OCI-LY7 (cell line): ENCODE results near the gene AGPAT3. TPM values are rescaled to one million over a fixed set of nuclear protein-coding genes. Genes with fewer than 3 reads are reported as not detected.

Experiments used
- BruUV-seq: library from RNA; stranded (reverse); fragments of 400-500 nt; replicated peaks from 2 replicates; lab custom pipeline; 2021; lab: Mats Ljungman, UMichigan
- CTCF ChIA-PET: fragments of 300-600 bp; sonication (Branson Sonifier 250); formaldehyde crosslinking; loops from one replicate; lab custom pipeline; 2022; ENCODE audit warnings: antibody characterized with exemption; ENCODE audit not compliant: unreplicated experiment; lab: Charles Lee
- POLR2A ChIA-PET: fragments of 300-600 bp; sonication (Branson Sonifier 250); formaldehyde crosslinking; loops from one replicate; lab custom pipeline; 2022; ENCODE audit warnings: antibody characterized with exemption; lab: Charles Lee
- DNase-seq: peaks from one replicate; pipeline ENCODE4 v3.0.0-alpha.2; 2015; ENCODE audit warnings: low spot score
- H2AFZ ChIP-seq: fragments of 200-600 bp; sonication (generic), shearing (Covaris generic); 2 replicates; pipeline ENCODE4 v1.6.1; 2014; ENCODE audit warnings: mild to moderate bottlenecking, antibody characterized with exemption, low read length, moderate library complexity
- H3K27ac ChIP-seq: fragments of 200-600 bp; sonication (generic); 2 replicates; pipeline ENCODE4 v1.5.1; 2014; ENCODE audit warnings: mixed run types, low read depth, mild to moderate bottlenecking, moderate library complexity, low read length, inconsistent platforms; ENCODE audit not compliant: poor library complexity, severe bottlenecking
- H3K36me3 ChIP-seq: fragments of 200-600 bp; sonication (generic); 2 replicates; pipeline ENCODE4 v1.6.1; 2014; ENCODE audit warnings: mild to moderate bottlenecking, antibody characterized with exemption, low read length, moderate library complexity, mixed read lengths; ENCODE audit not compliant: insufficient read depth
- H3K4me1 ChIP-seq: fragments of 200-600 bp; sonication (generic); 2 replicates; pipeline ENCODE4 v1.5.1; 2014; ENCODE audit warnings: mild to moderate bottlenecking, low read length; ENCODE audit not compliant: insufficient read depth, poor library complexity, severe bottlenecking
- H3K4me2 ChIP-seq: fragments of 200-600 bp; sonication (generic); 2 replicates; pipeline ENCODE4 v1.6.1; 2014; ENCODE audit warnings: mild to moderate bottlenecking, low read length
- H3K4me3 ChIP-seq: fragments of 200-600 bp; sonication (generic); 2 replicates; pipeline ENCODE4 v1.5.1; 2014; ENCODE audit warnings: mild to moderate bottlenecking, low read depth, low read length; ENCODE audit not compliant: poor library complexity, severe bottlenecking
- H3K79me2 ChIP-seq: fragments of 200-600 bp; sonication (generic); 2 replicates; pipeline ENCODE4 v1.6.1; 2016; ENCODE audit warnings: low read depth, mild to moderate bottlenecking, low read length, moderate library complexity, mixed read lengths; ENCODE audit not compliant: insufficient read depth
- H3K9me2 ChIP-seq: fragments of 200-600 bp; sonication (generic); 2 replicates; pipeline ENCODE4 v1.6.1; 2016; ENCODE audit warnings: mild to moderate bottlenecking, low read length, mixed read lengths; ENCODE audit not compliant: insufficient read depth
- H3K9me3 ChIP-seq: fragments of 200-600 bp; sonication (generic); 2 replicates; pipeline ENCODE4 v1.6.1; 2014; ENCODE audit warnings: mild to moderate bottlenecking, mixed run types, low read length, mixed read lengths
- H4K20me1 ChIP-seq: fragments of 200-600 bp; sonication (generic); 2 replicates; pipeline ENCODE4 v1.6.1; 2014; ENCODE audit warnings: mild to moderate bottlenecking, antibody characterized with exemption, low read length, moderate library complexity, mixed read lengths; ENCODE audit not compliant: insufficient read depth
- CTCF ChIP-seq: fragments of 200-600 bp; sonication (generic); conservative IDR thresholded peaks from 2 replicates; pipeline ENCODE4 v1.5.1; 2014; ENCODE audit warnings: mild to moderate bottlenecking, antibody characterized with exemption, low read length, moderate library complexity, mixed read lengths
- EZH2phosphoT487 ChIP-seq: fragments of 200-600 bp; sonication (generic); IDR thresholded peaks from 2 replicates; pipeline ENCODE4 v1.6.1; 2018; ENCODE audit warnings: low read depth, borderline replicate concordance, mild to moderate bottlenecking, mixed run types, antibody characterized with exemption, low read length, moderate library complexity, mixed read lengths
- intact Hi-C: fragments of 100-400 bp; cut with micrococcal nuclease; formaldehyde crosslinking; loops from one replicate; pipeline ENCODE4 v1.10.0; 2022; ENCODE audit not compliant: unreplicated experiment
- total RNA-seq, 2 experiments: library from RNA; depleted of rRNA in 1 of 2; stranded (reverse); fragments of >200 nt in 1 of 2; shearing (Covaris generic) in 1 of 2; gene quantifications; 2 replicates each; pipeline ENCODE4 v1.2.3, GENCODE V29; 2014 to 2022

The AGPAT3 gene
- total RNA-seq, 2 experiments from 2014 or later: 9.2 to 33.4 TPM

- H3K79me2 ChIP-seq: no peaks in the 10 kb centered on the region
- H3K9me2 ChIP-seq: no peaks in the 10 kb centered on the region
- no peaks in the 10 kb centered on the region for H3K9me3 ChIP-seq
- no peaks in the 10 kb centered on the region for H3K4me1 ChIP-seq
- no peak for DNase-seq
- H4K20me1 ChIP-seq: no peaks in the 10 kb centered on the region
- no peaks in the 10 kb centered on the region for H3K36me3 ChIP-seq
- ChIA-PET POLR2A (no interaction called here), CTCF (no interaction called here)
- no peak for TF ChIP-seq EZH2phosphoT487
- no peak for TF ChIP-seq CTCF
- BruUV-seq: no TSS peak
- H3K4me2 ChIP-seq: no peak overlapping the region
- no peak overlapping the region for H3K27ac ChIP-seq
- no peak overlapping the region for H2AFZ ChIP-seq
- intact Hi-C loops: no loop called here
- H3K4me3 ChIP-seq: no peak overlapping the region
These were observed 116.8 kb downstream of the AGPAT3 start for GRCh38 chr21:43981871-43982210.

- H3K4me1 ChIP-seq: no peaks in the 10 kb centered on the region
- no peaks in the 10 kb centered on the region for H3K79me2 ChIP-seq
- ChIA-PET POLR2A (no interaction called here), CTCF (no interaction called here)
- no peak overlapping the region for H3K27ac ChIP-seq
- H4K20me1 ChIP-seq: no peaks in the 10 kb centered on the region
- DNase-seq: no peak
- H3K9me2 ChIP-seq: no peaks in the 10 kb centered on the region
- no peaks in the 10 kb centered on the region for H3K36me3 ChIP-seq
- intact Hi-C loops: no loop called here
- BruUV-seq: no TSS peak
- no peaks in the 10 kb centered on the region for H3K9me3 ChIP-seq
- no peak overlapping the region for H2AFZ ChIP-seq
- TF ChIP-seq EZH2phosphoT487 (no peak), CTCF (no peak)
- no peak overlapping the region for H3K4me3 ChIP-seq
- H3K4me2 ChIP-seq: no peak overlapping the region
These were observed 117.6 kb downstream of the AGPAT3 start for GRCh38 chr21:43982489-43983078.

- CTCF ChIA-PET: no interaction called here
- H3K79me2 ChIP-seq: no peaks in the 10 kb centered on the region
- H3K27ac ChIP-seq: no peak overlapping the region
- H3K4me1 ChIP-seq: no peaks in the 10 kb centered on the region
- no peaks in the 10 kb centered on the region for H4K20me1 ChIP-seq
- no peak overlapping the region for H3K4me3 ChIP-seq
- POLR2A ChIA-PET: no interaction called here
- BruUV-seq: no TSS peak
- H3K9me2 ChIP-seq: no peaks in the 10 kb centered on the region
- H3K4me2 ChIP-seq: no peak overlapping the region
- no peak for TF ChIP-seq EZH2phosphoT487
- TF ChIP-seq CTCF: no peak
- no peak for DNase-seq
- intact Hi-C loops: no loop called here
- H3K9me3 ChIP-seq: no peaks in the 10 kb centered on the region
- H3K36me3 ChIP-seq: no peaks in the 10 kb centered on the region
- no peak overlapping the region for H2AFZ ChIP-seq
These were observed 118.4 kb downstream of the AGPAT3 start for GRCh38 chr21:43983390-43983789.
